Mesothelial cell of epicardium (in vitro differentiated cells): ENCODE measurements around the gene CHST11. TPM values are rescaled to one million over a fixed set of nuclear protein-coding genes. Genes with fewer than 3 reads are reported as not detected.

Source experiments
- DNase-seq, 2 experiments: peaks; one replicate each; pipeline ENCODE4 v3.0.0; 2021; ENCODE audit warnings: low spot score in 2 of 2; ENCODE audit not compliant: unreplicated experiment in 2 of 2
- H3K27ac Mint-ChIP-seq: 2 replicates; pipeline ENCODE4 v1.8.0; 2021; ENCODE audit warnings: mixed read lengths
- H3K27me3 Mint-ChIP-seq: 2 replicates; pipeline ENCODE4 v1.8.0; 2021; ENCODE audit warnings: low read depth, mixed read lengths
- H3K36me3 Mint-ChIP-seq: 2 replicates; pipeline ENCODE4 v1.8.0; 2021; ENCODE audit warnings: mixed read lengths
- H3K4me1 Mint-ChIP-seq: 2 replicates; pipeline ENCODE4 v1.8.0; 2021; ENCODE audit warnings: mixed read lengths
- H3K4me3 Mint-ChIP-seq: 2 replicates; pipeline ENCODE4 v1.8.0; 2021; ENCODE audit warnings: mild to moderate bottlenecking, moderate library complexity, mixed read lengths
- H3K9me3 Mint-ChIP-seq: 2 replicates; pipeline ENCODE4 v1.8.0; 2021; ENCODE audit warnings: mixed read lengths
- total RNA-seq: library from RNA; stranded (reverse); gene quantifications from 3 replicates; pipeline ENCODE4 v1.2.1, GENCODE V29; 2021
- TF ChIP-seq, protein P1 (sequence below): fragments of 200-600 bp; sonication (generic); IDR thresholded peaks from one replicate; pipeline ENCODE4 v1.5.0; 2021; ENCODE audit warnings: antibody characterized with exemption; ENCODE audit not compliant: unreplicated experiment

CHST11 gene
- total RNA-seq, result 9.0 to 15.0 TPM (median 12.1 TPM) in 3 replicates

DNA sequence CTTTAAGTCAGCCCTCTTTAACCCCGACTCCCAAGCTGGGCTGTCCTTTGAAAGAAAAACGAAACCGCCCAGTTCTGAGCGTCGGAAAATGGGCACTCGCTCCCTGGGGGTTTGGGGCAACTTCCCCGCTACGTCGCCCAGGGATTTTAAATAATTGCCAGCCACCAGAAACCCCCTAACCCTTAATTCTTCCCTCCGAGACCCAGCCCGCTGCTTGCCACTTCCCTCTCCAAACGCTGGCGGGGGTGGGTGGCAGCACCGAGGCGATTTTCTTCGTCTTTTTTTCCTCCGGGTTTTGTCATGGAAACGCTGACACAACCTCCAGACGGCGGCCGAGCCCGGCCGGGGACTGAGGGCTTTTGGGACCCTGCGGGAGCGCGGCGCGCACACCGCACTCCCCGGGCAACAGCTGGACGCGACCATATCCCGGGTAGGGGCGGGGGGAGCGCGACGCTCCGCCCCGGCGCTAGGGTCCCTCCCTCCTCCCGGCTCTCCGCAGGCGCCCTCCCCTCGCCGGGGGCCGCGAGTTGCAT, at the start of gene CHST11:
CHST11 (plus strand) TSS at position 532 of the 533 bp plus-strand sequence.
- peak within 1 kb of the TSS; percentile 95 for H3K4me3 Mint-ChIP-seq
- H3K9me3 Mint-ChIP-seq, result no peaks in the 10 kb centered on the region
- peak; percentile 54 to 80 for DNase-seq
- H3K27ac Mint-ChIP-seq, result peak within 1 kb of the TSS; percentile 91
- H3K36me3 Mint-ChIP-seq, result no peaks in the 10 kb centered on the region
- TF ChIP-seq, protein P1, sequence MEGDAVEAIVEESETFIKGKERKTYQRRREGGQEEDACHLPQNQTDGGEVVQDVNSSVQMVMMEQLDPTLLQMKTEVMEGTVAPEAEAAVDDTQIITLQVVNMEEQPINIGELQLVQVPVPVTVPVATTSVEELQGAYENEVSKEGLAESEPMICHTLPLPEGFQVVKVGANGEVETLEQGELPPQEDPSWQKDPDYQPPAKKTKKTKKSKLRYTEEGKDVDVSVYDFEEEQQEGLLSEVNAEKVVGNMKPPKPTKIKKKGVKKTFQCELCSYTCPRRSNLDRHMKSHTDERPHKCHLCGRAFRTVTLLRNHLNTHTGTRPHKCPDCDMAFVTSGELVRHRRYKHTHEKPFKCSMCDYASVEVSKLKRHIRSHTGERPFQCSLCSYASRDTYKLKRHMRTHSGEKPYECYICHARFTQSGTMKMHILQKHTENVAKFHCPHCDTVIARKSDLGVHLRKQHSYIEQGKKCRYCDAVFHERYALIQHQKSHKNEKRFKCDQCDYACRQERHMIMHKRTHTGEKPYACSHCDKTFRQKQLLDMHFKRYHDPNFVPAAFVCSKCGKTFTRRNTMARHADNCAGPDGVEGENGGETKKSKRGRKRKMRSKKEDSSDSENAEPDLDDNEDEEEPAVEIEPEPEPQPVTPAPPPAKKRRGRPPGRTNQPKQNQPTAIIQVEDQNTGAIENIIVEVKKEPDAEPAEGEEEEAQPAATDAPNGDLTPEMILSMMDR, result no peak
- peaks cover 16% of the 10 kb centered on the region for H3K4me1 Mint-ChIP-seq
- peaks cover 57% of the 10 kb centered on the region for H3K27me3 Mint-ChIP-seq

DNA sequence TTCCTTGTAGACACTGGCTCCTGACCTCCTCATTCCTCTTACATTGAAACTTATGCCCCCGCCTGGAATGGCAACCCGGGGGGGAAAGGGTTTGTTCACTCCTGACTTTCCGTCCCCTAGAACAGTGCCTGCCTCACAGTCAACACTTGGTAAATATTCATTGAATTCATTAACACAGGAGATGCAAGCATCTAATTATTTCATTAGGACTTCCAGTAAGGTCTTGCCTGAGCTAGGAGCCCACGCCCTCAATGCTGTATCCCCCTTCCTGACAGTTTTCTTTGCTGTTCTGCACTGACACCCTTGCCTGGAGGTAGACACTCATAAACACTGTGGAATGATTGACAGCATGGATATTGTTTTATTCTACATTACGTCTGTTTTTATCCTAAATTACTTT, 49.3 kb upstream of the CHST11 start:
- Mint-ChIP-seq H3K27ac (no peak overlapping the region), H3K4me3 (no peak overlapping the region), H3K9me3 (peaks cover 3% of the 10 kb centered on the region), H3K4me1 (peaks cover 18% of the 10 kb centered on the region), H3K27me3 (no peaks in the 10 kb centered on the region), H3K36me3 (no peaks in the 10 kb centered on the region)
- DNase-seq, result no peak
- TF ChIP-seq, protein P1, result no peak

DNA sequence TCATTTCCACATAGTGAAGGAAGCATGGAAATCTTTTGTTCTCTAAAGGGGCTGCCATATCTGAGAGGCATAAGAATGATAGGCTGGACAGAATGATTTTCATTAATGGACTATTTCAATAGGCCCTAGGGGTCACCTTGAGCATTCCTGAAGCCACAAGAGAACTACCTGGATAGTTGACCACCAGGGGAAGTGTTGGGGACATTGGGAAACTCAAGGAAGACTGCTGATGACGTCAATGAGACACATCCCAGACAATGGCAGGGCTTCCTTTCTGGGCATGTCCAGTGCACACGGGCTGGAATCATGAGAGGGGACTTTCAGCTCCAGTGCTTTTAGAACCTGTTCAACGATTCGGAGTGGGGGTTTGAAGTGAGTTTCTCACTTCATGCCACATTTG, 48.8 kb upstream of the CHST11 start:
- TF ChIP-seq, protein P1, result no peak
- Mint-ChIP-seq H3K27ac (peak overlapping the region; percentile 59), H3K27me3 (no peaks in the 10 kb centered on the region), H3K9me3 (peaks cover 3% of the 10 kb centered on the region), H3K4me1 (peaks cover 19% of the 10 kb centered on the region), H3K36me3 (no peaks in the 10 kb centered on the region), H3K4me3 (no peak overlapping the region)
- no peak for DNase-seq

DNA sequence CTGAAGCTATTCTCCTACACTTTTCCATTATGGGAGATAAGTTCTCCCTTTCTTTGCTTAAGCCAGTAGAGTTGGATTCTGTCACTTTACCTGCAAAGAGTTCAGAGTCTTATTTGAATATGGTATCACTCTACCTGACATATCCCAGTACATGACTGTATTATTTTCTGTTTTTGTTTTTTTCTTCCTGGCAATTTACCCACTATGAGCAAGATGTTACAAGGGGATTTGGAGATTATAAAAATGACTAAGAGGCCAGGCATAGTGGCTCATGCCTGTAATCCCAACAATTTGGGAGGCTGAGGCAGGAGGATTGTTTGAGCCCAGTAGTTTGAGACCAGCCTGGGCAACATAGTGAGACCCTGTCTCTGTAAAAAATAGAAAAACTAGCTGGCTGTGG, 46.4 kb upstream of the CHST11 start:
- peaks cover 19% of the 10 kb centered on the region for H3K4me1 Mint-ChIP-seq
- H3K27me3 Mint-ChIP-seq, result no peaks in the 10 kb centered on the region
- TF ChIP-seq, protein P1, result no peak
- DNase-seq, result no peak
- no peaks in the 10 kb centered on the region for H3K36me3 Mint-ChIP-seq
- H3K27ac Mint-ChIP-seq, result no peak overlapping the region
- peaks cover 3% of the 10 kb centered on the region for H3K9me3 Mint-ChIP-seq
- H3K4me3 Mint-ChIP-seq, result no peak overlapping the region

DNA sequence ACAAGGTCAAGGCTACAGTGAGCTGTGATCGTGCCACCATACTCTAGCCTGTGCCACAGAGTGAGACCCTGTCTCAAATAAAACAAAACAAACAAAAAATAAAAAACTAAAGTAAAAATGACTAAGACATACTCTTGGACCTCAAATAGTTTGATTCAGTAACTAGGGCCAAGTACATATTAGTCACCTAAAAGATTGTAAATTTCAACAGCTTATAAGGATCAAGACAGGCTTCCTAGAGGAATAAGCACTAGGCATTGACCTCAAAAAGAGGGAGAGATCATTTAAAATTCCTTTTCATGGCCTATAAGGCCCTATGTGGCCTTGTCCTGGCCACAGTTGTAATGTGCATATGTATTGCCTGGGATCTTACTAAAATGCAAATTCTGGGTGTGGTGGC, 46.0 kb upstream of the CHST11 start:
- TF ChIP-seq, protein P1, result no peak
- H3K27ac Mint-ChIP-seq, result no peak overlapping the region
- H3K9me3 Mint-ChIP-seq, result peaks cover 3% of the 10 kb centered on the region
- H3K27me3 Mint-ChIP-seq, result no peaks in the 10 kb centered on the region
- H3K4me1 Mint-ChIP-seq, result peaks cover 19% of the 10 kb centered on the region
- no peak overlapping the region for H3K4me3 Mint-ChIP-seq
- no peaks in the 10 kb centered on the region for H3K36me3 Mint-ChIP-seq
- no peak for DNase-seq
